CD8-positive, alpha-beta memory T cell (primary cell): ENCODE data around the gene SMIM22. TPM values are rescaled to one million over a fixed set of nuclear protein-coding genes. Genes with fewer than 3 reads are reported as not detected.

Experiments
- CTCF ChIA-PET: fragments of 350-600 bp; sonication (Branson Sonifier 250); formaldehyde crosslinking; loops from one replicate; lab custom pipeline; 2021; ENCODE audit warnings: antibody characterized with exemption; lab: Charles Lee
- POLR2A ChIA-PET: fragments of 350-600 bp; sonication (Branson Sonifier 250); formaldehyde crosslinking; loops from one replicate; lab custom pipeline; 2021; ENCODE audit warnings: antibody characterized with exemption; lab: Charles Lee
- DNase-seq, 5 donors: peaks; one replicate each; pipeline versions ENCODE4 v3.0.0 to v3.0.0-alpha.2; 2020 to 2022; ENCODE audit warnings: mixed read lengths in 1 of 5
- H3K27ac ChIP-seq: one replicate; pipeline ENCODE4 v1.7.0; 2013; ENCODE audit warnings: low read depth, mild to moderate bottlenecking, low read length, moderate library complexity
- H3K27me3 ChIP-seq: 2 replicates; pipeline ENCODE4 v1.7.0; 2013; ENCODE audit warnings: low read length, mild to moderate bottlenecking; ENCODE audit not compliant: insufficient read depth, poor library complexity, severe bottlenecking
- H3K36me3 ChIP-seq: 2 replicates; pipeline ENCODE4 v1.7.0; 2013; ENCODE audit warnings: mild to moderate bottlenecking, low read length, moderate library complexity; ENCODE audit not compliant: insufficient read depth
- H3K4me1 ChIP-seq: 2 replicates; pipeline ENCODE4 v1.7.0; 2013; ENCODE audit warnings: mild to moderate bottlenecking, low read length, moderate library complexity; ENCODE audit not compliant: insufficient read depth
- H3K4me3 ChIP-seq: 2 replicates; pipeline ENCODE4 v1.7.0; 2013; ENCODE audit warnings: mild to moderate bottlenecking, low read length
- H3K9me3 ChIP-seq: 2 replicates; pipeline ENCODE4 v1.7.0; 2013; ENCODE audit warnings: mild to moderate bottlenecking, low read length
- H3K27ac Mint-ChIP-seq, 8 donors: one replicate each; pipeline ENCODE4 v1.8.0; 2020 to 2021; ENCODE audit warnings: mixed read lengths in 8 of 8, mild to moderate bottlenecking in 6 of 8, inconsistent platforms in 3 of 8, moderate library complexity in 3 of 8
- H3K27me3 Mint-ChIP-seq, 2 donors: one replicate each; pipeline ENCODE4 v1.8.0; 2020 to 2021; ENCODE audit warnings: mixed read lengths in 2 of 2, mild to moderate bottlenecking in 1 of 2, moderate library complexity in 1 of 2
- H3K36me3 Mint-ChIP-seq, 3 donors: one replicate each; pipeline ENCODE4 v1.8.0; 2020 to 2021; ENCODE audit warnings: mixed read lengths in 3 of 3, inconsistent platforms in 1 of 3, mild to moderate bottlenecking in 1 of 3
- H3K4me1 Mint-ChIP-seq, 3 donors: one replicate each; pipeline ENCODE4 v1.8.0; 2020 to 2021; ENCODE audit warnings: mixed read lengths in 3 of 3, inconsistent platforms in 1 of 3, mild to moderate bottlenecking in 1 of 3
- H3K4me3 Mint-ChIP-seq, 7 donors: one replicate each; pipeline ENCODE4 v1.8.0; 2020 to 2021; ENCODE audit warnings: mixed read lengths in 7 of 7, mild to moderate bottlenecking in 6 of 7, moderate library complexity in 4 of 7, inconsistent platforms in 2 of 7
- H3K9me3 Mint-ChIP-seq, 5 donors: one replicate each; pipeline ENCODE4 v1.8.0; 2020 to 2022; ENCODE audit warnings: mixed read lengths in 5 of 5, mild to moderate bottlenecking in 3 of 5, moderate library complexity in 2 of 5, inconsistent platforms in 1 of 5
- polyA plus RNA-seq: library from polyadenylated mRNA; unstranded; fragments of 300-500 nt; fragmentation: Illumina TruSeq; gene quantifications from one replicate; pipeline ENCODE4 v1.2.3, GENCODE V29; 2021
- total RNA-seq, 2 experiments: library from RNA; stranded (reverse); gene quantifications; one replicate each; pipeline ENCODE4 v1.2.3, GENCODE V29; 2021

SMIM22 gene
- total and polyA plus RNA-seq, 3 experiments from 2014 or later: not detected

DNA sequence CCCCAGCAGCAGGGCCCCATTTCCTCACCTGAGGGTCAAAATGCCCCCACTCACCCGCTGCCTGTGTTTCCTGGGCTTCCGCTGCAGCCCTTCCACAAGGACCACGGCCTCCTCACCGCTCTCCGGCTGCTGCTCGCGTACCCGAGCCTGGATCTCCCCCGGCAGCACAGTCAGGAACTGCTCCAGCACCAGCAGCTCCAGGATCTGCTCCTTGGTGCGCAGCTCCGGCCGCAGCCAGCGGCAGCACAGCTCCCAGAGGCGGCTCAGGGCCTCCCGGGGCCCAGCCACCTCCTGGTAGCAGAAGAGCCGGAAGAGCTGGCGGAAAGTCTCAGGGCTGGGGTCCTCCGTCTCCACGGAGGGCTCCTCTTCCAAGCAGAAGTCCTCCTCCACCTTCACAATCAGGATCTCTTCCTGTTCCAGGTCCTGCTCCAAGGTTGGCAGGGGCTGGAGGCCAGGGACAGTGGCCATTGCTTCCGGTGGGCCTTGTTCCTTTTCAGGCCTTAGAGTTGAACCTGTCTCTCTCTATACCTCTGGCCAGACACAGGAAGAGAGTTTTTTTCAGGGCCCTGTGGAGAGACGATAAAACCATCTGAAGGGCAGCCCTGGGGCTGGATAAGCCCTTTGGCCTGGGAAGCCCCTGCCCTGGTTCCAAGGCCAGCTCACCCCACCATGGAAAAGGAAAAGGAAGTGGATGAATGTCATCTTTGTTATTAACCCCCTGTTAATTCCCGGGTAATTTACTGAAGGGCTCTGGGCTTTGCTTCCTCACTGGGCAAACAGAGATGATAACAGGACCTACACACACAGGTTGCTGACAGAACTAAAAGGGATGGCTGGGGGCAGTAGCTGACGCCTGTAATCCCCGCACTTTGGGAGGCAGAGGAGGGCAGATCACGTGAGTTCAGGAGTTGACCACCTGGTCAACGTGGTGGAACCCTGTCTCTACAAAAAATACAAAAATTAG, 29.4 kb upstream of the SMIM22 start:
- H3K4me1 Mint-ChIP-seq: peaks cover 23 to 39% (median 35%) of the 10 kb centered on the region in 3 donors
- H3K27me3 Mint-ChIP-seq: peaks cover 0 to 1% of the 10 kb centered on the region in 2 donors
- peak overlapping the region; percentile 81 to 99 (median 86) for H3K4me3 Mint-ChIP-seq
- Histone ChIP-seq H3K4me3 (peak overlapping the region; percentile 95), H3K9me3 (no peaks in the 10 kb centered on the region), H3K36me3 (peaks cover 10% of the 10 kb centered on the region), H3K4me1 (peaks cover 24% of the 10 kb centered on the region), H3K27me3 (no peaks in the 10 kb centered on the region), H3K27ac (peak overlapping the region; percentile 64)
- no peaks in the 10 kb centered on the region for H3K9me3 Mint-ChIP-seq
- peaks cover 0 to 46% (median 2%) of the 10 kb centered on the region in 3 donors for H3K36me3 Mint-ChIP-seq
- H3K27ac Mint-ChIP-seq: peak overlapping the region; percentile 83 to 98 (median 88)
- no peak for DNase-seq
- ChIA-PET CTCF (interaction anchor here (1.1 to 2.3 kb wide), 2 partner anchors 31 kb away, joined by 4 to 8 read pairs; partner anchors contain the start of gene DNAAF8), POLR2A (interaction anchor here (4.1 kb wide), 1 partner anchor 31 kb away, joined by 27 read pairs; the partner anchor contains the start of genes ANKS3 and DNAAF8)

DNA sequence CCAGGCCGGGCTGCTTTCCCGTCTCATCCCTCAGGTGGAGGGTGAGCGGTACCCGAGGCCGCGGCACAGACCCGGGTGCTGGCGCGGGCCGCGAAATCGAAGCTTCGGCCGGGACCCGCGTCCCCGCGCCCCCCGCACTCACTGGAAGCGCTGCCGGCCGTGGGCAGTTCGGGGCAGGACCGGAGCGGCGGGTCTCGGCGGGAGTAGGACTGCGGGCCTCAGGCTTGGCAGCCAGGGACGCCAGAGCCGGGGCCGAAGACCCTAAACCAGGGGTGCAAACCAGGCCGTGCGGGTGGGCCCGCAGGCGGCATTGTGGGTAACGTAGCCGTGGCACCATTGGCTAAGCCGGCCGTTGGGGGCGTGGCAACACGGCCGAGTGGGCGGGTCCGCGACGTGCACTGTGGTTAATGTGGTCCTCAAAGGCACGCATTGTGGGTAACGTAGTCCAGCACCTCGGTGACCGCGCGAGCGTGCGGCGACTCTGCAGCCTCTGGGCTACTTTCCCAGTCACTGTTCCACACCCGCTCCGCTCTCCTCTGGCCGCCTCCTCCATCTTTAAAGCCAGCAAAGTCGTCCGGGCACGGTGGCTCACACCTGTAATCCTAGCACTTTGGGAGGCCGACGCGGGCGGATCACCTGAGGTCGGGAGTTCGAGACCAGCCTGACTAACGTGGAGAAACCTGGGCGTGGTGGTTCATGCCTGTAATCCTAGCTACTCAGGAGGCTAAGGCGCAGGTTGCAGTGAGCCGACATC, 28.1 kb upstream of the SMIM22 start, which contains the start of gene ZNF500:
Gene ZNF500 (minus strand): TSS at position 288 of the 754 bp plus-strand sequence. CDS start 1,184 bp downstream, outside the sequence.
- ChIA-PET CTCF (interaction anchor here (1.1 kb wide), 1 partner anchor 32 kb away, joined by 4 read pairs; the partner anchor contains the start of gene DNAAF8), POLR2A (interaction anchor here (1.2 to 4.1 kb wide), 2 partner anchors 33 to 35 kb away, joined by 4 to 27 read pairs; partner anchors contain the start of genes ANKS3 and DNAAF8)

DNA sequence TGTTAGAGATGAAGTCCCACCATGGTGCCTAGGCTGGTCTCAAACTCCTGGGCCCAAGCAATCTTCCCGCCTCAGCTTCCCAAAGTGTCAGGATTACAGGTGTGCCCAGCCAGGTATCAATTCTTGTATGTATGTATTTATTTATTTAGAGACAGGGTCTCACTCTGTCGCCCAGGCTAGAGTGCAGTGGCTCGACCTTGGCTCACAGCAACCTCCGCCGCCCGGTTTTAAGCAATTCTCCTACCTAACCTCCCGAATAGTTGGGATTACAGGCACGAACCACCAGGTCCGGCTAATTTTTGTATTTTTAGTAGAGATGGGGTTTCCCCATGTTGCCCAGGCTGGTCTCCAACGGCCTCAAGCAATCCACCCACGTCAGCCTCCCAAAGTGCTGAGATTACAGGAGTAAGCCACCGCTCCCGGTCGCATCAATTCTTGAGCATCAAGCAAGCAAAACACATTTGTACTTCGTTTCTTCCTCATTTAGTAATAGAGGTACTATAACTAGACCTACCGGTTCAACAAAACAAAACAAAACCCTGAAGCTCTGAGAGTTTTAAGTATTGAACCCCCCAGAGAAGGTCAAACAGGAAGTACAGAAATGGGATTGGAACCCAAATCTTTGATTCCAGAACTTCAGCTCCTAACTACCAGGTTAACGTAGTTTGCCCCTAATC, 27.2 kb upstream of the SMIM22 start:
- Histone ChIP-seq H3K4me3 (peak overlapping the region; percentile 66), H3K36me3 (no peaks in the 10 kb centered on the region), H3K27me3 (no peaks in the 10 kb centered on the region), H3K27ac (peak overlapping the region; percentile 51), H3K4me1 (peaks cover 24% of the 10 kb centered on the region), H3K9me3 (no peaks in the 10 kb centered on the region)
- Mint-ChIP-seq H3K4me1 (peaks cover 23 to 39% (median 35%) of the 10 kb centered on the region in 3 donors), H3K36me3 (peaks cover 0 to 27% (median 0%) of the 10 kb centered on the region in 3 donors), H3K9me3 (no peaks in the 10 kb centered on the region), H3K27ac (peak overlapping the region; percentile 85 to 98 (median 93)), H3K27me3 (peaks cover 0 to 1% of the 10 kb centered on the region in 2 donors), H3K4me3 (peak overlapping the region; percentile 88 to 99 (median 91))
- DNase-seq: peak in 1 of 5 donors; percentile 10
- ChIA-PET CTCF (interaction anchor here (0.5 to 1.6 kb wide), 3 partner anchors 33 to 219 kb away, joined by 3 to 6 read pairs (median 4); partner anchors contain the start of genes ANKS3, DNAAF8 and ROGDI), POLR2A (interaction anchor here (0.6 to 4.1 kb wide), 5 partner anchors 28 to 839 kb away, joined by 3 to 27 read pairs (median 6); partner anchors contain the start of genes ANKS3, DNAAF8, GLYR1 and ROGDI)

More for the DNA sequence above, 28.1 kb upstream of the SMIM22 start, which contains the start of gene ZNF500:
- H3K27me3 Mint-ChIP-seq: peaks cover 0 to 1% of the 10 kb centered on the region in 2 donors
- Histone ChIP-seq H3K9me3 (no peaks in the 10 kb centered on the region), H3K36me3 (peaks cover 4% of the 10 kb centered on the region), H3K4me3 (peak within 1 kb of the TSS; percentile 95), H3K27ac (peak within 1 kb of the TSS; percentile 64), H3K4me1 (peaks cover 24% of the 10 kb centered on the region), H3K27me3 (no peaks in the 10 kb centered on the region)
- H3K9me3 Mint-ChIP-seq: no peaks in the 10 kb centered on the region
- H3K36me3 Mint-ChIP-seq: peaks cover 0 to 37% (median 0%) of the 10 kb centered on the region in 3 donors
- H3K4me3 Mint-ChIP-seq: peak within 1 kb of the TSS; percentile 88 to 99 (median 91)
- peak; percentile 89 to 93 (median 93) for DNase-seq
- H3K4me1 Mint-ChIP-seq: peaks cover 23 to 39% (median 35%) of the 10 kb centered on the region in 3 donors
- peak within 1 kb of the TSS; percentile 85 to 98 (median 93) for H3K27ac Mint-ChIP-seq

DNA sequence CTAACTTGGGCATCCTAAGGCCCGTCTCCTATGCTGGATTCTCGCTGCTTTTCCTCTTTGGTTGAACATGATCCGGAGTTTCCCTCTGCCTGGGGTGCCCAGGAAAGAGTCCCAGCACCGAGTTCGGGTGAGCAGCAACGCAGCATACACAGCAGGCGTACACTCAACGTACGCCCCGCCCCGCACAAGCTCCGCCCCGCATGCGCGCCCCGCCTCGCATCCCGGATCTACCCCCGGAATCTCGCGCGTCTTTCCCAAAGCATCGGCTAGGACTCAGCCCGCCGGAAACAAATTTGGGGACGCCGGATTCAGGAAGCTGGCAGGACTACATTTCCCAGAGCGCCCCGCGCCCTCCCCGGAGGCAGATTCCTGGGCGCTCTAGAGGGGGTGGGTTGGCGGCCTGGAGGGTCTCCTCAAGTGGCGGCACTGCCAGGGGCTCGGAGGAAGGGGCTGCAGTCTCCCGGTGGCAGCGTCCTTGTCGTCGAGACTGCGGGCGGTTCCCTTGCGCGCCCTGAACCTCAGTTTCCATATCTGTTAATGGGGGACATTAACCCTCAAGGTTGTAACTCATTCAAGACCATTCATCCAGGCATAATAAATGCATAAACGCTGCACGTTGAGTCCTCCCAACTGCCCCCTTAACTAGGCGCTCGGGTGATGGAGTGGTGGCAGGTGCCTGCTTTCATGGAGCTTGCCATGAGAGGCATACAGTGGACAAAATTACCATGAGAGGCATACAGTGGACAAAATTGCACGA, 26.4 kb upstream of the SMIM22 start:
- Histone ChIP-seq H3K36me3 (no peaks in the 10 kb centered on the region), H3K4me3 (peak overlapping the region; percentile 66), H3K27me3 (no peaks in the 10 kb centered on the region), H3K27ac (peak overlapping the region; percentile 51), H3K9me3 (no peaks in the 10 kb centered on the region), H3K4me1 (peaks cover 24% of the 10 kb centered on the region)
- Mint-ChIP-seq H3K9me3 (no peaks in the 10 kb centered on the region), H3K27me3 (peaks cover 0 to 1% of the 10 kb centered on the region in 2 donors), H3K36me3 (peaks cover 0 to 22% (median 0%) of the 10 kb centered on the region in 3 donors), H3K4me1 (peaks cover 23 to 39% (median 35%) of the 10 kb centered on the region in 3 donors), H3K27ac (peak overlapping the region; percentile 85 to 98 (median 93)), H3K4me3 (peak overlapping the region; percentile 88 to 99 (median 91))
- POLR2A ChIA-PET: interaction anchor here (0.6 to 4.1 kb wide), 6 partner anchors 29 to 840 kb away, joined by 3 to 27 read pairs (median 5); partner anchors contain the start of genes ANKS3, DNAAF8, GLYR1 and ROGDI
- DNase-seq: peak; percentile 71 to 88 (median 79)
- CTCF ChIA-PET: interaction anchor here (1.1 to 1.6 kb wide), 2 partner anchors 34 kb away, joined by 4 to 6 read pairs; partner anchors contain the start of genes ANKS3, DNAAF8 and ROGDI

- CTCF ChIA-PET: interaction anchor here (1.1 to 1.6 kb wide), 2 partner anchors 33 to 35 kb away, joined by 4 to 6 read pairs; partner anchors contain the start of genes ANKS3, DNAAF8 and ROGDI
These were observed 25.9 kb upstream of the SMIM22 start for GRCh38 chr16:4769306-4769638.

GRCh38 chr16:4771646-4772045, 23.5 kb upstream of the SMIM22 start:
- Mint-ChIP-seq H3K9me3 (no peaks in the 10 kb centered on the region), H3K36me3 (peaks cover 0 to 6% (median 0%) of the 10 kb centered on the region in 3 donors), H3K4me1 (peaks cover 16 to 26% (median 26%) of the 10 kb centered on the region in 3 donors), H3K27ac (no peak overlapping the region), H3K4me3 (peak overlapping the region in 1 of 7 donors; percentile 11), H3K27me3 (peaks cover 0 to 1% of the 10 kb centered on the region in 2 donors)
- H3K4me3 ChIP-seq: no peak overlapping the region
- no peak overlapping the region for H3K27ac ChIP-seq
- no peak for DNase-seq
- ChIA-PET CTCF (no interaction called here), POLR2A (no interaction called here)
- H3K27me3 ChIP-seq: no peaks in the 10 kb centered on the region
- no peaks in the 10 kb centered on the region for H3K9me3 ChIP-seq
- peaks cover 9% of the 10 kb centered on the region for H3K4me1 ChIP-seq
- no peaks in the 10 kb centered on the region for H3K36me3 ChIP-seq

More at GRCh38 chr16:4769306-4769638, 25.9 kb upstream of the SMIM22 start:
- POLR2A ChIA-PET: interaction anchor here (1.0 to 4.1 kb wide), 4 partner anchors 34 to 153 kb away, joined by 3 to 27 read pairs (median 6); partner anchors contain the start of genes ANKS3, DNAAF8, GLYR1 and ROGDI
- H3K4me3 Mint-ChIP-seq: peak overlapping the region; percentile 63 to 99 (median 90)
- H3K27ac ChIP-seq: no peak overlapping the region
- H3K9me3 ChIP-seq: no peaks in the 10 kb centered on the region
- H3K36me3 Mint-ChIP-seq: peaks cover 0 to 18% (median 0%) of the 10 kb centered on the region in 3 donors
- DNase-seq: no peak
- peak overlapping the region; percentile 66 for H3K4me3 ChIP-seq
- H3K27me3 ChIP-seq: no peaks in the 10 kb centered on the region
- no peaks in the 10 kb centered on the region for H3K36me3 ChIP-seq
- peaks cover 0 to 1% of the 10 kb centered on the region in 2 donors for H3K27me3 Mint-ChIP-seq
- H3K27ac Mint-ChIP-seq: peak overlapping the region; percentile 52 to 98 (median 88)
- peaks cover 24% of the 10 kb centered on the region for H3K4me1 ChIP-seq
- H3K4me1 Mint-ChIP-seq: peaks cover 23 to 39% (median 35%) of the 10 kb centered on the region in 3 donors
- no peaks in the 10 kb centered on the region for H3K9me3 Mint-ChIP-seq
